ENCODE results near the gene JAKMIP1. TPM values are rescaled to one million over a fixed set of nuclear protein-coding genes. Genes with fewer than 3 reads are reported as not detected.

The JAKMIP1 gene
- total RNA-seq, 1 donor from 2014 or later, result 0.64 TPM

DNA sequence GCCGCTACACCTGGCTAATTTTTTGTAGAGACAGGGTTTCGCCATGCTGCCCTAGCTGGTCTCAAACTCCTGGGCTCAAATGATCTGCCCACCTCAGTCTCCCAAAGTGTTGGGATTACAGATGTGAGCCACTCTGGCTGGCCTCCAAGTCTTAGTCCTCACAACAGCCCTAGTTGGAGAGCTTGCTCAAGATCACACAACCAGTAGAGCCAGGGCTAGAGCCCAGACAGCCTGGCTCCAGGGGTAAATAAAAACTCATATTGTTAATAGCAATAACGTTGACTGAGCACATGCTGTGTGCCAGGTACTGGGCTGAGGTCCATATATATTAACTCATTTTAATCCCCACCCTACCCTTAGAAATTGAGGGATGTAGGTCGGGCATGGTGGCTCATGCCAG is 7.3 kb upstream of the JAKMIP1 start:
- H3K9me3 ChIP-seq, result no peaks in the 10 kb centered on the region
- DNase-seq (peak; percentile 25), ATAC-seq (no peak)
- no peak overlapping the region for H3K27ac ChIP-seq
- H3K4me1 ChIP-seq, result no peaks in the 10 kb centered on the region
- intact Hi-C loops (cut with DNase I), result no loop called here
- H3K4me3 ChIP-seq, result no peak overlapping the region
- no peaks in the 10 kb centered on the region for H3K36me3 ChIP-seq
- H3K27me3 ChIP-seq, result no peaks in the 10 kb centered on the region
- TF ChIP-seq CTCF (IDR thresholded peaks at IDR 0.05), result no peak

DNA sequence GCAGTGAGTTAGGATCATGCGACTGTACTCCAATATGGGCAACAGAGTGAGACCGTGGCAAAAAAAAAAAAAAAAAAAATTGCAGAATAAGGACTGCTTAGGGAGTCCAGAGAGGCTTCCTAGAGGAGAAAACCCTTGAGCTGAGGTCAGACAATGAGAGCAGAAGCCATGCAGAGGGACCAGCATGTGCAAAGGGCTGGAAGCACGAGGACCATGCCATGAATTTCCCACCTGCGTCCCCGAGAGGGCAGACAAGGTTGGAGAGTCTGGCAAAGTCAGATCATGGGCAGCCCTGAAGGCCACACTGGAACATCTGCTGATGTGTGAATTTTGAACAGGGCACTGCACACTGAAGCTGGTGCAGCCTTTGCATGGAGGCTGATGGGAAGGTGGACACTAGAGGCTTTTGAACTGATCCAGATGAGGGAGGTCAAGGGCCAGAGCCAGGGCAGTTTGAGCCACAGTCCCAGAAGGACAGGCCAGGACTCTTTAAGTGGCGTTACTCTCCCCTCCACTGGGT is 6.5 kb upstream of the JAKMIP1 start:
- H3K36me3 ChIP-seq, result no peaks in the 10 kb centered on the region
- no peaks in the 10 kb centered on the region for H3K4me1 ChIP-seq
- TF ChIP-seq CTCF (IDR thresholded peaks at IDR 0.05), result no peak
- H3K27ac ChIP-seq, result no peak overlapping the region
- no peaks in the 10 kb centered on the region for H3K27me3 ChIP-seq
- no peak overlapping the region for H3K4me3 ChIP-seq
- H3K9me3 ChIP-seq, result no peaks in the 10 kb centered on the region
- ATAC-seq (no peak), DNase-seq (no peak)
- intact Hi-C loops (cut with DNase I), result no loop called here

- intact Hi-C loops (cut with DNase I), result no loop called here
- no peaks in the 10 kb centered on the region for H3K9me3 ChIP-seq
- H3K27ac ChIP-seq, result no peak overlapping the region
- no peak for ATAC-seq
- H3K4me1 ChIP-seq, result no peaks in the 10 kb centered on the region
- no peaks in the 10 kb centered on the region for H3K27me3 ChIP-seq
- no peak for DNase-seq
- no peak for TF ChIP-seq CTCF (IDR thresholded peaks at IDR 0.05)
- H3K36me3 ChIP-seq, result no peaks in the 10 kb centered on the region
- no peak overlapping the region for H3K4me3 ChIP-seq
Observed at GRCh38 chr4:6205973-6206372, 5.6 kb upstream of the JAKMIP1 start.

DNA sequence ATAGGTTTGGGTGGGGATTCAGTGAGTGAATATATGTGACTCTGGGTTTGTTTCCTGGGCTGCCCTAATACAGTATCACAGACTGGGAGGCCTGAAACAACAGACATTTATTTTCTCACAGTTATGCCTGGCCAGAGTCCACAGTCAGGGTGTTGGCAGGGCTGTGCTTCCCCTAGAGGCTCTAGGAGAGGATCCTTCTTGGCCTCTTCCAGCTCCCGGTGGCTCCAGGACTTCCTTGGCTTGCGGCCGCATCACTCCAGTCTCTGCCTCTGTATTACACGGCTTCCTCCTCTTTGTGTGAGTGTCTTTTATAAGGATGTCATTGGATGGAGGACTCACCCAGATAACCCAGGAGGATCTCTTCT is 5.2 kb upstream of the JAKMIP1 start:
- H3K27ac ChIP-seq, result no peak overlapping the region
- DNase-seq (no peak), ATAC-seq (no peak)
- H3K4me3 ChIP-seq, result no peak overlapping the region
- no peak for TF ChIP-seq CTCF (IDR thresholded peaks at IDR 0.05)
- no peaks in the 10 kb centered on the region for H3K9me3 ChIP-seq
- intact Hi-C loops (cut with DNase I), result no loop called here
- H3K36me3 ChIP-seq, result no peaks in the 10 kb centered on the region
- H3K4me1 ChIP-seq, result no peaks in the 10 kb centered on the region
- no peaks in the 10 kb centered on the region for H3K27me3 ChIP-seq

DNA sequence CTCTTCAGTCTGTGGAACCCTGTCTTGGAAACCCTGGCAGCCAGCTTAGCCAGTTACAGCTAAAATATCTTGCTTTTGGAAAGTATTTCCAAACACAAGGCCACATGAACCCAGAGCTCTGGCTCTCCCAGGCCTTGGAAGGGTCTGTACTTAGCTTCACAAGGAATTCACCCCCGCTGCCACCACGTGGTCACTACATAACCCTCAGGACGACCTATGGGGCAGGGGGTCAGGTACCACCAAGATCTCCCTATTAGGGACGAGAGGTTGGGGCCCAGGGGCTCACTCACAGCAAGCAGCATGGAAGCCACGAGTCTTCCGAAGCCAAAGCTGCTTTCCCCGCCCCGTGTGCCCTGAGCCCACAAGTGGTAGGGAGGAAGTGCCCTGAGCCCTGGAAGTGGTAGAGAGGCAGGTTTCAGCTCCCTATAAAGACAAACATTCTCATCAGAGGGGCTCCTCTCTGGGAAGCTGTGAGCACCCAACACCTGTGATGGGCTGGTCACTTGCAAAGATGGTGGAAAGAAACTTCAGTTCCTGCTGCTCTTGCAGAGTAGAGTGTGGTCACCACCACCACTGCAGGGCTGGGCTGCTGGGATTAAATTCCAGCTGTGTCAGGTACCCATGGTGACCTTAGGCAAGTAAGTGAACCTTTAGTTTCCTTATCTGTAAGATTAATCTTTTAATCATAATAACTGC is 4.7 kb upstream of the JAKMIP1 start:
- ATAC-seq, result no peak
- TF ChIP-seq CTCF (IDR thresholded peaks at IDR 0.05), result no peak
- no peak overlapping the region for H3K27ac ChIP-seq
- no peaks in the 10 kb centered on the region for H3K9me3 ChIP-seq
- no peak overlapping the region for H3K4me3 ChIP-seq
- DNase-seq, result no peak
- intact Hi-C loops (cut with DNase I), result no loop called here
- H3K36me3 ChIP-seq, result no peaks in the 10 kb centered on the region
- H3K4me1 ChIP-seq, result no peaks in the 10 kb centered on the region
- no peaks in the 10 kb centered on the region for H3K27me3 ChIP-seq

GRCh38 chr4:6204098-6204497 is 3.7 kb upstream of the JAKMIP1 start:
- no peaks in the 10 kb centered on the region for H3K36me3 ChIP-seq
- ATAC-seq (no peak), DNase-seq (no peak)
- no peak for TF ChIP-seq CTCF (IDR thresholded peaks at IDR 0.05)
- peaks cover 4% of the 10 kb centered on the region for H3K4me1 ChIP-seq
- no peak overlapping the region for H3K4me3 ChIP-seq
- intact Hi-C loops (cut with DNase I), result no loop called here
- no peak overlapping the region for H3K27ac ChIP-seq
- H3K9me3 ChIP-seq, result no peaks in the 10 kb centered on the region
- peaks cover 6% of the 10 kb centered on the region for H3K27me3 ChIP-seq
